Mesendoderm (in vitro differentiated cells): ENCODE data around the gene VTN.

ENCODE experiments used
- DNase-seq: peaks from one replicate; pipeline ENCODE4 v3.0.0; 2013
- H2AK5ac ChIP-seq: 2 replicates; pipeline ENCODE4 v1.6.1; 2013; ENCODE audit warnings: low read length, inconsistent platforms
- H2BK120ac ChIP-seq: 2 replicates; pipeline ENCODE4 v1.6.1; 2013; ENCODE audit warnings: low read depth, mild to moderate bottlenecking, low read length, moderate library complexity, mixed read lengths
- H2BK15ac ChIP-seq: replicated peaks from 2 replicates; pipeline ENCODE4 v1.6.1; 2013; ENCODE audit warnings: low read depth, mild to moderate bottlenecking, moderate library complexity
- H2BK5ac ChIP-seq: 2 replicates; pipeline ENCODE4 v1.6.1; 2013; ENCODE audit warnings: low read length, inconsistent platforms
- H3K18ac ChIP-seq: 2 replicates; pipeline ENCODE4 v1.6.1; 2013; ENCODE audit warnings: mild to moderate bottlenecking, low read length, mixed read lengths
- H3K23ac ChIP-seq: one replicate; pipeline ENCODE4 v1.6.1; 2013; ENCODE audit warnings: low read length
- H3K27ac ChIP-seq: 2 replicates; pipeline ENCODE4 v1.5.1; 2013; ENCODE audit warnings: low read depth, mild to moderate bottlenecking, inconsistent platforms, low read length, moderate library complexity
- H3K27me3 ChIP-seq: 2 replicates; pipeline ENCODE4 v1.6.1; 2013; ENCODE audit warnings: low read length, control low read depth, mild to moderate bottlenecking, inconsistent platforms; ENCODE audit not compliant: insufficient read depth, poor library complexity
- H3K36me3 ChIP-seq: 2 replicates; pipeline ENCODE4 v1.6.1; 2013; ENCODE audit warnings: low read length, inconsistent platforms; ENCODE audit not compliant: control insufficient read depth, insufficient read depth
- H3K4ac ChIP-seq: one replicate; pipeline ENCODE4 v1.6.1; 2013; ENCODE audit warnings: low read depth, mild to moderate bottlenecking, low read length, moderate library complexity
- H3K4me1 ChIP-seq: 2 replicates; pipeline ENCODE4 v1.6.1; 2013; ENCODE audit warnings: low read depth, low read length, inconsistent platforms; ENCODE audit not compliant: control insufficient read depth
- H3K4me2 ChIP-seq: 2 replicates; pipeline ENCODE4 v1.6.1; 2013; ENCODE audit warnings: low read length
- H3K4me3 ChIP-seq: 2 replicates; pipeline ENCODE4 v1.5.1; 2013; ENCODE audit warnings: mild to moderate bottlenecking, low read length
- H3K56ac ChIP-seq: one replicate; pipeline ENCODE4 v1.6.1; 2013; ENCODE audit warnings: low read length
- H3K79me1 ChIP-seq: 2 replicates; pipeline ENCODE4 v1.6.1; 2013; ENCODE audit warnings: low read length, inconsistent platforms
- H3K79me2 ChIP-seq: 2 replicates; pipeline ENCODE4 v1.6.1; 2013; ENCODE audit warnings: mild to moderate bottlenecking, low read length; ENCODE audit not compliant: control insufficient read depth, insufficient read depth
- H3K9ac ChIP-seq: 2 replicates; pipeline ENCODE4 v1.6.1; 2013; ENCODE audit warnings: low read length, inconsistent platforms
- H4K5ac ChIP-seq: one replicate; pipeline ENCODE4 v1.6.1; 2013; ENCODE audit warnings: low read length
- H4K8ac ChIP-seq: one replicate; pipeline ENCODE4 v1.6.1; 2013; ENCODE audit warnings: low read depth, mild to moderate bottlenecking, control low read depth, low read length, moderate library complexity
- WGBS: extraction: QIAGEN DNeasy Blood & Tissue Kit; methylation state at CpG from one replicate; pipeline ENCODE4 v1.1.7; 2013; ENCODE audit warnings: low lambda C conversion rate, missing lambda C conversion rate; ENCODE audit not compliant: insufficient coverage; ENCODE audit errors: extremely low coverage; 5-methylcytosine and 5-hydroxymethylcytosine counted together

The VTN gene

DNA sequence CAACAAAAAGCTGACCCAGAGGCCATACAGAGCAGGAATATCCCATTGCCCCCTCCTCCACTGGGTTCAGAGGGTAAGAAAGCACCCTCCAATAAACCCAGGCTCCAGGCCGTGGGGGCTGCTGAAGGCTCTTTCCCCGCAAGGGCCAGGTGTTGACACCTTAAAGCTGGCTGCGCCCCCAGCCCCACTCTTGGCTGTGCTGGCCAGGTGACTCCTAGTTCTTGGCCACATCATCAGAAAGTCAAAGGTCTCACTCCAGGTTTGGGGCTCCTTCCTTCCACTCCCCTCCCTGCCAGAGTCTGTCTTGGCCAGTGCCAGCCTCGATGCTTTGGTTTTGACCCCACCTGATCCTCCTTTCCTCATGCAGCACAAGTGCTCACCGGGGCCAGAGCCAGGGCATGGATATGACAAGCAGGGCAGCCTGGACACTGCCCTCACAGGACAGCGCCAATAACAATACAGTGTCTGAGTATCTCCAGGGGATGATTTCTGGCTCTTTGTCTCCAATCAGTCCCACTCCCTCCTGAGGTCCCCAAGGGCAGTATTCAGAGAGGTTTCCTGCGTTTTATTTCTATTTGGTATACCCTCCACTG, 27.7 kb upstream of the VTN start:
- no peak overlapping the region for H4K5ac ChIP-seq
- no peak overlapping the region for H3K4me3 ChIP-seq
- H2BK120ac ChIP-seq: no peak overlapping the region
- no peaks in the 10 kb centered on the region for H3K79me1 ChIP-seq
- no peak overlapping the region for H3K4ac ChIP-seq
- H3K4me1 ChIP-seq: peaks cover 27% of the 10 kb centered on the region
- no peak overlapping the region for H4K8ac ChIP-seq
- no peak overlapping the region for H3K9ac ChIP-seq
- H3K56ac ChIP-seq: no peak overlapping the region
- no peaks in the 10 kb centered on the region for H3K36me3 ChIP-seq
- no peak overlapping the region for H2BK15ac ChIP-seq
- no peak overlapping the region for H3K23ac ChIP-seq
- no peaks in the 10 kb centered on the region for H3K27me3 ChIP-seq
- no peak overlapping the region for H3K4me2 ChIP-seq
- no peak for DNase-seq
- no CpG with 5 or more reads among the region's 7 CpGs for WGBS
- no peak overlapping the region for H3K27ac ChIP-seq
- no peak overlapping the region for H2AK5ac ChIP-seq
- no peaks in the 10 kb centered on the region for H3K79me2 ChIP-seq
- no peak overlapping the region for H3K18ac ChIP-seq
- no peak overlapping the region for H2BK5ac ChIP-seq

DNA sequence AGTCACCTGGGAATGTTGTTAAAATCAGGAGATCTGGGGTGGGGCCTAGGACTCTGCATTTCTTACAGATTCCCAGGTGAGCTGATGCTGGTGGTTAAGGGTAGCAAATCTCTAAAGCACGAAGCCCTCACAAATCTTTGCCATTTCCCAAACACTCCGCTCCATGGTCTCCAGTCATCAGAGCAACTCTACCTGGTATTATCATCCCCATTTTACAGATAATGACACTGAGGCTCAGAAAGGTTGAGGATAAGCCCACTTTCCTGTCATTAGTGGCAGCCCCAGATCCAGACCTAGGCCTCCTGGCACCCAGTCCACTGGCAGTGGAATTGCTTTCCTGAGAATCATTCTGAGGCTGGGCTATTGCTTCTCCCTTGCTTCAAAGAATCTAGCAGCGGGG, 27.2 kb upstream of the VTN start:
- Histone ChIP-seq H2AK5ac (no peak overlapping the region), H2BK15ac (no peak overlapping the region), H3K18ac (no peak overlapping the region), H3K4me3 (no peak overlapping the region), H3K79me1 (no peaks in the 10 kb centered on the region), H3K4me2 (no peak overlapping the region), H2BK120ac (no peak overlapping the region), H3K79me2 (no peaks in the 10 kb centered on the region), H3K56ac (no peak overlapping the region), H4K8ac (no peak overlapping the region), H2BK5ac (no peak overlapping the region), H3K4ac (no peak overlapping the region), H3K4me1 (peaks cover 25% of the 10 kb centered on the region), H3K27me3 (no peaks in the 10 kb centered on the region), H3K9ac (no peak overlapping the region), H3K36me3 (no peaks in the 10 kb centered on the region), H3K23ac (no peak overlapping the region), H3K27ac (no peak overlapping the region), H4K5ac (no peak overlapping the region)
- no CpG with 5 or more reads among the region's 3 CpGs for WGBS
- no peak for DNase-seq

DNA sequence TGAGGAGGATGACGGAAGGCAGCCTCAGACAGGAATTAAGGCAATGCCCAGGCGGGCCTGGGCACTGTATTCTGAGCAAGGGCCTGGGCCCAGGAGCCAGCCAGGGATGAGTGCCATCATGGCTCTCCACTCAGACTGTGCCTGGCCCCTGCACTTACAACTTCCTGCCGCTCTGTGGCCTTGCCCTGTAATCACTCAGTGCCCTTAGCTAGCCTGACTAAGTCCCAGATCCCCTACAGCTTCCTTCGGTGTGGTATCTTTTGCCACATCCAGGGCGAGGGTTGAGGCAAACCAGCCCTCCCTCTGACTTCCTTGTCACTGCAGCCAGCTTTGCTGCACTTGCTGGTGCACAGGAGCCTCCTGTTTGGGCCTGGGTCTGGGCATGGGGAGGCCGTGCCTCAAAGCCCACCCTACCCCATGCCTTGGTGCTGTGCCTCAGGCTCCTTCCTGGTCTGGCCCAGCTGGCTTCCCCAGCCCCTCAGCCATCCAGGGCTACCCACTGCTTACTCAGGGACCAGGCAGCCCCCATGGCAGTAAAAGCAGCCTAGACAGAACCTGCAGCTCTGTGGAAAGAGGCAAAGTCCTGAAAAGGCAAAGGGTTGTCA, 26.6 kb upstream of the VTN start:
- H2BK15ac ChIP-seq: no peak overlapping the region
- H4K8ac ChIP-seq: no peak overlapping the region
- no peak overlapping the region for H3K4me2 ChIP-seq
- no peaks in the 10 kb centered on the region for H3K79me1 ChIP-seq
- H2BK120ac ChIP-seq: no peak overlapping the region
- H3K27me3 ChIP-seq: no peaks in the 10 kb centered on the region
- H3K79me2 ChIP-seq: no peaks in the 10 kb centered on the region
- no peak overlapping the region for H3K18ac ChIP-seq
- H4K5ac ChIP-seq: no peak overlapping the region
- no peak overlapping the region for H3K23ac ChIP-seq
- H3K4me1 ChIP-seq: peaks cover 22% of the 10 kb centered on the region
- no peak overlapping the region for H3K27ac ChIP-seq
- no peak overlapping the region for H3K4ac ChIP-seq
- no CpG with 5 or more reads among the region's 6 CpGs for WGBS
- H3K9ac ChIP-seq: no peak overlapping the region
- H2BK5ac ChIP-seq: peak overlapping the region; percentile 5
- H3K4me3 ChIP-seq: no peak overlapping the region
- no peak for DNase-seq
- no peaks in the 10 kb centered on the region for H3K36me3 ChIP-seq
- H2AK5ac ChIP-seq: no peak overlapping the region
- peak overlapping the region; percentile 22 for H3K56ac ChIP-seq

- H3K27me3 ChIP-seq: no peaks in the 10 kb centered on the region
- H3K79me1 ChIP-seq: no peaks in the 10 kb centered on the region
- no peak overlapping the region for H2AK5ac ChIP-seq
- H3K4me2 ChIP-seq: no peak overlapping the region
- H3K27ac ChIP-seq: peak overlapping the region; percentile 5
- H3K9ac ChIP-seq: no peak overlapping the region
- H3K4me1 ChIP-seq: peaks cover 22% of the 10 kb centered on the region
- no peak overlapping the region for H4K5ac ChIP-seq
- H3K56ac ChIP-seq: peak overlapping the region; percentile 18
- WGBS: no CpG with 5 or more reads among the region's 6 CpGs
- no peak overlapping the region for H3K4me3 ChIP-seq
- no peak overlapping the region for H3K4ac ChIP-seq
- no peak overlapping the region for H2BK120ac ChIP-seq
- no peak overlapping the region for H3K18ac ChIP-seq
- no peak for DNase-seq
- H4K8ac ChIP-seq: no peak overlapping the region
- peak overlapping the region; percentile 41 for H2BK5ac ChIP-seq
- no peaks in the 10 kb centered on the region for H3K36me3 ChIP-seq
- H3K23ac ChIP-seq: no peak overlapping the region
- H2BK15ac ChIP-seq: no peak overlapping the region
- H3K79me2 ChIP-seq: no peaks in the 10 kb centered on the region
Measured at GRCh38 chr17:28395968-28396367, 25.9 kb upstream of the VTN start.

DNA sequence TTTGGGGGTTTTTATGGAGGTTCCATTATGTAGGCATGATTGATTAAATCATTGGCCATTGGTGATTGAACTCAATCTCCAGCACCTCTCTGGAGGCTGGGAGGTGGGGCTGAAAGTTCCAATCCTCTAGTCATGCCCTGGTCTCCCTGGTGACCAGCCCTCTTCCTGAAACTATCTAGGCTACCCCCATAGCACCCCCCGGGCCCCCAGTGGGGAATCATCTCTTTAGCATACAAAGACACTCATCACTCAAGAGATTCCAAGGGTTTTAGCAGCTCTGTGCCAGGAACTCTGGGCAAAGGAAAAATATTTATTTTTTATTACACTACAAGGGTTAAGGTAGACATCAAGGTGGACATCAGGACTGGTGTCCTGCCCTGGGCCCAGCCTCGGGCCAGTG, 25.3 kb upstream of the VTN start:
- peak; percentile 77 for DNase-seq
- H2BK5ac ChIP-seq: no peak overlapping the region
- peak overlapping the region; percentile 44 for H3K56ac ChIP-seq
- H3K18ac ChIP-seq: no peak overlapping the region
- no peaks in the 10 kb centered on the region for H3K36me3 ChIP-seq
- no peak overlapping the region for H2BK120ac ChIP-seq
- H2AK5ac ChIP-seq: no peak overlapping the region
- H3K27me3 ChIP-seq: no peaks in the 10 kb centered on the region
- no peak overlapping the region for H3K9ac ChIP-seq
- no peak overlapping the region for H4K8ac ChIP-seq
- H4K5ac ChIP-seq: no peak overlapping the region
- H2BK15ac ChIP-seq: no peak overlapping the region
- H3K4me3 ChIP-seq: no peak overlapping the region
- H3K4me2 ChIP-seq: no peak overlapping the region
- no peaks in the 10 kb centered on the region for H3K79me1 ChIP-seq
- H3K4me1 ChIP-seq: peaks cover 22% of the 10 kb centered on the region
- H3K4ac ChIP-seq: peak overlapping the region; percentile 45
- whole genome bisulfite sequencing: no CpG with 5 or more reads among the region's 2 CpGs
- H3K23ac ChIP-seq: no peak overlapping the region
- no peak overlapping the region for H3K27ac ChIP-seq
- H3K79me2 ChIP-seq: no peaks in the 10 kb centered on the region
